ENCODE data around the gene SPRR2E.

The SPRR2E gene

GRCh38 chr1:153049211-153049610, 45.1 kb downstream of the SPRR2E start:
- ATAC-seq, result no peak
- TF ChIP-seq PATZ1 (CRISPR knock-in tag; IDR thresholded peaks at IDR 0.05; ENCODE audit: borderline replicate concordance) (no peak), CSDC2 (CRISPR knock-in tag; IDR thresholded peaks at IDR 0.05) (no peak), TSHZ2 (CRISPR knock-in tag; IDR thresholded peaks at IDR 0.05) (no peak), ZC3H10 (CRISPR knock-in tag; IDR thresholded peaks at IDR 0.05) (no peak), TCF4 (CRISPR knock-in tag; IDR thresholded peaks at IDR 0.05; ENCODE audit: borderline replicate concordance) (no peak), ZFP3 (CRISPR knock-in tag; IDR thresholded peaks at IDR 0.05) (no peak), CSRNP3 (CRISPR knock-in tag; IDR thresholded peaks at IDR 0.05) (no peak), POU6F1 (CRISPR knock-in tag; IDR thresholded peaks at IDR 0.05; ENCODE audit: borderline replicate concordance, low read depth) (no peak), OSR1 (CRISPR knock-in tag; IDR thresholded peaks at IDR 0.05) (no peak), GLIS3 (CRISPR knock-in tag; IDR thresholded peaks at IDR 0.05) (no peak), ISL1 (CRISPR knock-in tag; IDR thresholded peaks at IDR 0.05) (no peak), ARNTL (CRISPR knock-in tag; IDR thresholded peaks at IDR 0.05; ENCODE audit: borderline replicate concordance, low read depth) (no peak), ESRRG (CRISPR knock-in tag; IDR thresholded peaks at IDR 0.05) (no peak), RARB (CRISPR knock-in tag; IDR thresholded peaks at IDR 0.05) (no peak)
